BE2C (cell line): ENCODE measurements around the gene SAMD11.
A peak's percentile ranks its signal among the peaks of the same experiment; 100 is the strongest.

Experiments
- DNase-seq: peaks from one replicate; pipeline ENCODE4 v3.0.0-alpha.2; 2020
- H3K27me3 ChIP-seq: fragments of 250-450 bp; sonication (Bioruptor Pico); 2 replicates; pipeline ENCODE4 v1.5.1; 2020; ENCODE audit warnings: mild to moderate bottlenecking
- H3K36me3 ChIP-seq: fragments of 250-450 bp; sonication (Bioruptor Pico); 2 replicates; pipeline ENCODE4 v1.5.1; 2020; ENCODE audit warnings: mild to moderate bottlenecking
- H3K4me1 ChIP-seq: fragments of 250-450 bp; sonication (Bioruptor Pico); 2 replicates; pipeline ENCODE4 v1.5.1; 2020
- H3K4me3 ChIP-seq: 2 replicates; pipeline ENCODE4 v1.5.1; 2011; ENCODE audit warnings: low read depth, low read length
- H3K9me3 ChIP-seq: fragments of 250-450 bp; sonication (Bioruptor Pico); 2 replicates; pipeline ENCODE4 v1.5.1; 2020
- TF ChIP-seq, protein P1 (sequence below): IDR thresholded peaks from 2 replicates; pipeline ENCODE4 v1.5.1; 2012; ENCODE audit warnings: mild to moderate bottlenecking, low read depth, low read length

SAMD11 gene

GRCh38 chr1:933603-933940, 9.8 kb downstream of the SAMD11 start:
- H3K9me3 ChIP-seq = no peaks in the 10 kb centered on the region
- peaks cover 5% of the 10 kb centered on the region; the same call in 1 of the 2 replicates for H3K27me3 ChIP-seq
- no peak for DNase-seq
- H3K36me3 ChIP-seq = peaks cover 17% of the 10 kb centered on the region
- H3K4me1 ChIP-seq = peaks cover 58% of the 10 kb centered on the region
- H3K4me3 ChIP-seq = no peak overlapping the region
- TF ChIP-seq, protein P1, sequence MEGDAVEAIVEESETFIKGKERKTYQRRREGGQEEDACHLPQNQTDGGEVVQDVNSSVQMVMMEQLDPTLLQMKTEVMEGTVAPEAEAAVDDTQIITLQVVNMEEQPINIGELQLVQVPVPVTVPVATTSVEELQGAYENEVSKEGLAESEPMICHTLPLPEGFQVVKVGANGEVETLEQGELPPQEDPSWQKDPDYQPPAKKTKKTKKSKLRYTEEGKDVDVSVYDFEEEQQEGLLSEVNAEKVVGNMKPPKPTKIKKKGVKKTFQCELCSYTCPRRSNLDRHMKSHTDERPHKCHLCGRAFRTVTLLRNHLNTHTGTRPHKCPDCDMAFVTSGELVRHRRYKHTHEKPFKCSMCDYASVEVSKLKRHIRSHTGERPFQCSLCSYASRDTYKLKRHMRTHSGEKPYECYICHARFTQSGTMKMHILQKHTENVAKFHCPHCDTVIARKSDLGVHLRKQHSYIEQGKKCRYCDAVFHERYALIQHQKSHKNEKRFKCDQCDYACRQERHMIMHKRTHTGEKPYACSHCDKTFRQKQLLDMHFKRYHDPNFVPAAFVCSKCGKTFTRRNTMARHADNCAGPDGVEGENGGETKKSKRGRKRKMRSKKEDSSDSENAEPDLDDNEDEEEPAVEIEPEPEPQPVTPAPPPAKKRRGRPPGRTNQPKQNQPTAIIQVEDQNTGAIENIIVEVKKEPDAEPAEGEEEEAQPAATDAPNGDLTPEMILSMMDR = no peak

GRCh38 chr1:934991-935750, 11.4 kb downstream of the SAMD11 start:
- Histone ChIP-seq H3K27me3 (peaks cover 5% of the 10 kb centered on the region; the same call in 1 of the 2 replicates), H3K4me3 (peak overlapping the region; percentile 38), H3K36me3 (peaks cover 14% of the 10 kb centered on the region), H3K9me3 (no peaks in the 10 kb centered on the region), H3K4me1 (peaks cover 69% of the 10 kb centered on the region)
- DNase-seq = no peak
- TF ChIP-seq, protein P1 = no peak

DNA sequence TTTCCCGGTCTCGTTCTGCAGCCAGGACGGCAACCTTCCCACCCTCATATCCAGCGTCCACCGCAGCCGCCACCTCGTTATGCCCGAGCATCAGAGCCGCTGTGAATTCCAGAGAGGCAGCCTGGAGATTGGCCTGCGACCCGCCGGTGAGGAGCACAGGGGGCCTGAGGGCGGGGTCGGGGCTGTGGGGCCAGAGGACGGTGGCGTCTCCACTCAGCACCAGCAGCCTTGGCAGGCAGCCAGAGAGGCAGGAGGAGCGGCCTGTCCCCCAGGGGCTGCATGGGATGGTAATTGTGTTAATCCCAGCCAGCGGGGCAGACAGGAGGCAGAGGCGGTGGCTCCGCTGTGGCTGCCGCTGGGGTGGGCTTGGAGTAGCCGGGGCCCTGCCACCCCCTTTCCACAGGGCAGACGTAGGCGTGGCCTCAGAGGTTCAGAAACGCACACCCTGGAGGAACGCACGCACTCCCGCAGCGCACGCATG, 12.1 kb downstream of the SAMD11 start:
- Histone ChIP-seq H3K4me1 (peaks cover 68% of the 10 kb centered on the region), H3K36me3 (peaks cover 8% of the 10 kb centered on the region), H3K9me3 (no peaks in the 10 kb centered on the region), H3K4me3 (peak overlapping the region; percentile 38), H3K27me3 (peaks cover 5% of the 10 kb centered on the region; the same call in 1 of the 2 replicates)
- DNase-seq = peak; percentile 99
- TF ChIP-seq, protein P1 = no peak

- no peak overlapping the region for H3K4me3 ChIP-seq
- H3K4me1 ChIP-seq = peaks cover 69% of the 10 kb centered on the region
- H3K27me3 ChIP-seq = peaks cover 5% of the 10 kb centered on the region; the same call in 1 of the 2 replicates
Measured at GRCh38 chr1:936348-937264, 12.9 kb downstream of the SAMD11 start.

GRCh38 chr1:937521-937920, 13.8 kb downstream of the SAMD11 start:
- DNase-seq = no peak
- TF ChIP-seq, protein P1 = no peak
- Histone ChIP-seq H3K36me3 (peaks cover 5% of the 10 kb centered on the region), H3K4me1 (peaks cover 60% of the 10 kb centered on the region), H3K4me3 (no peak overlapping the region), H3K9me3 (no peaks in the 10 kb centered on the region), H3K27me3 (peaks cover 5% of the 10 kb centered on the region; the same call in 1 of the 2 replicates)

More at GRCh38 chr1:936348-937264, 12.9 kb downstream of the SAMD11 start:
- DNase-seq = no peak
- H3K36me3 ChIP-seq = peaks cover 7% of the 10 kb centered on the region
- TF ChIP-seq, protein P1 = no peak
- no peaks in the 10 kb centered on the region for H3K9me3 ChIP-seq
